ENCODE data around the gene AGTR1. TPM values are rescaled to one million over a fixed set of nuclear protein-coding genes. Genes with fewer than 3 reads are reported as not detected.

AGTR1 gene
- total RNA-seq, 2 experiments from 2014 or later, result not detected

DNA sequence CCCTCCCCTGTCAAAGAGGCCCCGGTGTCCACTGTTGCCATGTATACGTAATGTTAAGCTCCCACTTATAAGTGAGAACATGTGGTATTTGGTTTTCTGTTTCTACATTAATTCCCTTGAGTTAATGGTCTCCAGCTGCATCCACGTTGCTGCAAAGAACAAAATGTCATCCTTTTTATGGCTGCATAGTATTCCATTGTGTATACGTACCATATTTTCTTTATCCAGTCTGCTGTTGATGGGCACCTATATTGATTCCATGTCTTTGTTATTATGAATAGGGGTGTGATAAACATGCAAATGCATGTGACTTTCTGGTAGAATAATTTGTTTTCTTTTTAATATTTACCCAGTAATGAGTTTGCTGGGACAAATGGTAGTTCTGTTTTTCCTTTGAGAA lies 43.3 kb upstream of the AGTR1 start:
- no peaks in the 10 kb centered on the region for H3K4me1 Mint-ChIP-seq (ENCODE audit: low read depth)
- ATAC-seq (ENCODE audit: poor library complexity), result no peak
- H3K36me3 ChIP-seq (ENCODE audit: insufficient read depth, low read length), result no peaks in the 10 kb centered on the region
- no peak overlapping the region for H3K27ac ChIP-seq (ENCODE audit: low read depth in 1 of 2, low read length in 2 of 2)
- H3K4me1 ChIP-seq (ENCODE audit: insufficient read depth, low read length), result no peaks in the 10 kb centered on the region
- peaks cover 6% of the 10 kb centered on the region for H3K9me3 Mint-ChIP-seq
- no peaks in the 10 kb centered on the region for H3K9me3 ChIP-seq (ENCODE audit: control insufficient read depth in 1 of 2, insufficient read depth in 1 of 2, low read length in 2 of 2)
- TF ChIP-seq, protein P1, sequence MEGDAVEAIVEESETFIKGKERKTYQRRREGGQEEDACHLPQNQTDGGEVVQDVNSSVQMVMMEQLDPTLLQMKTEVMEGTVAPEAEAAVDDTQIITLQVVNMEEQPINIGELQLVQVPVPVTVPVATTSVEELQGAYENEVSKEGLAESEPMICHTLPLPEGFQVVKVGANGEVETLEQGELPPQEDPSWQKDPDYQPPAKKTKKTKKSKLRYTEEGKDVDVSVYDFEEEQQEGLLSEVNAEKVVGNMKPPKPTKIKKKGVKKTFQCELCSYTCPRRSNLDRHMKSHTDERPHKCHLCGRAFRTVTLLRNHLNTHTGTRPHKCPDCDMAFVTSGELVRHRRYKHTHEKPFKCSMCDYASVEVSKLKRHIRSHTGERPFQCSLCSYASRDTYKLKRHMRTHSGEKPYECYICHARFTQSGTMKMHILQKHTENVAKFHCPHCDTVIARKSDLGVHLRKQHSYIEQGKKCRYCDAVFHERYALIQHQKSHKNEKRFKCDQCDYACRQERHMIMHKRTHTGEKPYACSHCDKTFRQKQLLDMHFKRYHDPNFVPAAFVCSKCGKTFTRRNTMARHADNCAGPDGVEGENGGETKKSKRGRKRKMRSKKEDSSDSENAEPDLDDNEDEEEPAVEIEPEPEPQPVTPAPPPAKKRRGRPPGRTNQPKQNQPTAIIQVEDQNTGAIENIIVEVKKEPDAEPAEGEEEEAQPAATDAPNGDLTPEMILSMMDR (IDR thresholded peaks at IDR 0.05), result no peak
- no peaks in the 10 kb centered on the region for H3K27me3 ChIP-seq (ENCODE audit: control insufficient read depth in 1 of 2, insufficient read depth in 2 of 2, low read length in 2 of 2)
- no peak overlapping the region for H3K4me3 ChIP-seq (ENCODE audit: low read length)
- intact Hi-C loops (cut with DNase I, micrococcal nuclease), result no loop called here
- ChIA-PET POLR2A (no interaction called here), CTCF (no interaction called here)
- no peaks in the 10 kb centered on the region for H3K36me3 Mint-ChIP-seq (ENCODE audit: low read depth)
- no peak for DNase-seq
- no peak overlapping the region for H3K4me3 Mint-ChIP-seq
- H3K27ac Mint-ChIP-seq, result no peak overlapping the region
- no peaks in the 10 kb centered on the region for H3K27me3 Mint-ChIP-seq

DNA sequence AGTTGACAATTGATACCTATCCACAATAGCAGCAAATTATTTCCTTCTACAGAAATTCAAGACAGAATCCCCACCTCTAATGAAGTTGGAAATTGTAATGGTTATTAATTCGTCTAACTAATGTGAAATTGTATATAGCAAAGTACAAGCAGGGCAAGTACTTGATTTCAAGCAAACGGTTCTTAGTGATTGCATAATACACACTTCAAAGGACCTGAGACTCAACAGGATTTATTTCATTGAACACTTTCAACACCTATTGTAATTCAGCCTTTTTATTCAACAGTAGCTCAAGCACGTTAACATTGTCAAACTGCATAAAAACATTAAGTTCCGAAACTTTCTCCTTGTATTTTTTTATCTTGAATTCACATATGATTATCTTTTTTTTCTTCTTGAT lies 40.2 kb upstream of the AGTR1 start:
- TF ChIP-seq, protein P1 (IDR thresholded peaks at IDR 0.05), result no peak
- intact Hi-C loops (cut with DNase I, micrococcal nuclease), result no loop called here
- Histone ChIP-seq H3K36me3 (ENCODE audit: insufficient read depth, low read length) (no peaks in the 10 kb centered on the region), H3K27me3 (ENCODE audit: control insufficient read depth in 1 of 2, insufficient read depth in 2 of 2, low read length in 2 of 2) (no peaks in the 10 kb centered on the region), H3K9me3 (ENCODE audit: control insufficient read depth in 1 of 2, insufficient read depth in 1 of 2, low read length in 2 of 2) (no peaks in the 10 kb centered on the region), H3K4me3 (ENCODE audit: low read length) (no peak overlapping the region), H3K27ac (ENCODE audit: low read depth in 1 of 2, low read length in 2 of 2) (no peak overlapping the region), H3K4me1 (ENCODE audit: insufficient read depth, low read length) (no peaks in the 10 kb centered on the region)
- ChIA-PET POLR2A (no interaction called here), CTCF (no interaction called here)
- no peak overlapping the region for H3K27ac Mint-ChIP-seq
- DNase-seq (no peak), ATAC-seq (ENCODE audit: poor library complexity) (no peak)
- no peaks in the 10 kb centered on the region for H3K4me1 Mint-ChIP-seq (ENCODE audit: low read depth)
- H3K9me3 Mint-ChIP-seq, result peaks cover 4% of the 10 kb centered on the region
- no peaks in the 10 kb centered on the region for H3K27me3 Mint-ChIP-seq
- H3K4me3 Mint-ChIP-seq, result no peak overlapping the region
- H3K36me3 Mint-ChIP-seq (ENCODE audit: low read depth), result no peaks in the 10 kb centered on the region

DNA sequence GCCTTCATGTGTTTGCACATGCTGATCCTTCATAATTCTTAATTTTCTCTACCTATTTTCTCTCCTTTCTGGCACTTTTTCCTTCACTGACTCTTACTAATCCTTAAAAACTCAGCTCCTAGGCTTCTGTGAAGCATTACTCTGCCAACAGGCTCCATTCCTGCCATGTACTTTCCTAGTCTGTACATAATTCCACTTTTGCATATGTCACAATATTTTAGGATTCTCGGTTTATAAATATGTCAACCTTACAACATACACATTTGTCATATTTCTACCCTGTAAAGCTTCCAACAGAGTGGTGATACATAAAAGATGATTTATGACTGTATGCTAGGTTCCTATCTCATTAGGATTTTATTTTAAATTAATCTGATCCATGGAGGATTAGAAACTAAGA lies 38.2 kb upstream of the AGTR1 start:
- H3K9me3 Mint-ChIP-seq, result peaks cover 4% of the 10 kb centered on the region
- H3K36me3 ChIP-seq (ENCODE audit: insufficient read depth, low read length), result no peaks in the 10 kb centered on the region
- no peak for ATAC-seq (ENCODE audit: poor library complexity)
- POLR2A ChIA-PET, result no interaction called here
- no peaks in the 10 kb centered on the region for H3K4me1 ChIP-seq (ENCODE audit: insufficient read depth, low read length)
- CTCF ChIA-PET, result no interaction called here
- no peaks in the 10 kb centered on the region for H3K4me1 Mint-ChIP-seq (ENCODE audit: low read depth)
- no peaks in the 10 kb centered on the region for H3K36me3 Mint-ChIP-seq (ENCODE audit: low read depth)
- H3K9me3 ChIP-seq (ENCODE audit: control insufficient read depth in 1 of 2, insufficient read depth in 1 of 2, low read length in 2 of 2), result no peaks in the 10 kb centered on the region
- no peak overlapping the region for H3K4me3 ChIP-seq (ENCODE audit: low read length)
- H3K27me3 ChIP-seq (ENCODE audit: control insufficient read depth in 1 of 2, insufficient read depth in 2 of 2, low read length in 2 of 2), result no peaks in the 10 kb centered on the region
- DNase-seq, result no peak
- TF ChIP-seq, protein P1 (IDR thresholded peaks at IDR 0.05), result no peak
- no peak overlapping the region for H3K27ac Mint-ChIP-seq
- no peak overlapping the region for H3K27ac ChIP-seq (ENCODE audit: low read depth in 1 of 2, low read length in 2 of 2)
- no peak overlapping the region for H3K4me3 Mint-ChIP-seq
- intact Hi-C loops (cut with DNase I, micrococcal nuclease), result no loop called here
- no peaks in the 10 kb centered on the region for H3K27me3 Mint-ChIP-seq

All from CD4-positive, alpha-beta T cell (primary cell).